ENCODE measurements around the gene VSIG10.
"Not testable (repeated sequence)": the region's sequence is repeated elsewhere in the genome, so short reads cannot be mapped to it uniquely, and the experiment has no call there.

The VSIG10 gene

GRCh38 chr12:118107694-118108093 lies 3.9 kb upstream of the VSIG10 start:
- DNase-seq (ENCODE audit: low read depth in 2 of 2), result no peak

GRCh38 chr12:118107011-118107410 lies 3.2 kb upstream of the VSIG10 start:
- DNase-seq (ENCODE audit: low read depth in 2 of 2), result no peak

- no peak for DNase-seq (ENCODE audit: low read depth in 2 of 2)
Observed at GRCh38 chr12:118103201-118103600, 610 bp downstream of the VSIG10 start.

- DNase-seq (ENCODE audit: low read depth in 2 of 2), result no peak
Observed at GRCh38 chr12:118102609-118103008, 1.2 kb downstream of the VSIG10 start.

- no peak for DNase-seq (ENCODE audit: low read depth in 2 of 2)
Observed at GRCh38 chr12:118102070-118102469, 1.7 kb downstream of the VSIG10 start.

- DNase-seq (ENCODE audit: low read depth in 2 of 2), result no peak
Observed at GRCh38 chr12:118101051-118101450, 2.8 kb downstream of the VSIG10 start.

GRCh38 chr12:118098911-118099671 lies 4.7 kb downstream of the VSIG10 start:
- no peak for DNase-seq (ENCODE audit: low read depth in 2 of 2)

- no peak for DNase-seq (ENCODE audit: low read depth in 2 of 2)
Observed at GRCh38 chr12:118098401-118098800, 5.4 kb downstream of the VSIG10 start.

- no peak for DNase-seq (ENCODE audit: low read depth in 2 of 2)
Observed at GRCh38 chr12:118094039-118094438, 9.8 kb downstream of the VSIG10 start.

- no peak for DNase-seq (ENCODE audit: low read depth in 2 of 2)
Observed at GRCh38 chr12:118089782-118090181, 14.0 kb downstream of the VSIG10 start.

- no peak for DNase-seq (ENCODE audit: low read depth in 2 of 2)
Observed at GRCh38 chr12:118082161-118082560, 21.6 kb downstream of the VSIG10 start.

- not testable (repeated sequence) for DNase-seq (ENCODE audit: low read depth in 2 of 2)
Observed at GRCh38 chr12:118081521-118081920, 22.3 kb downstream of the VSIG10 start.

GRCh38 chr12:118073768-118074167 lies 30.0 kb downstream of the VSIG10 start:
- no peak for DNase-seq (ENCODE audit: low read depth in 2 of 2)

GRCh38 chr12:118070650-118071049 lies 33.2 kb downstream of the VSIG10 start:
- no peak for DNase-seq (ENCODE audit: low read depth in 2 of 2)

GRCh38 chr12:118068445-118068844 lies 35.4 kb downstream of the VSIG10 start:
- no peak for DNase-seq (ENCODE audit: low read depth in 2 of 2)

- DNase-seq (ENCODE audit: low read depth in 2 of 2), result no peak
Observed at GRCh38 chr12:118065380-118065779, 38.4 kb downstream of the VSIG10 start.

GRCh38 chr12:118064608-118065007 lies 39.2 kb downstream of the VSIG10 start:
- DNase-seq (ENCODE audit: low read depth in 2 of 2), result no peak

GRCh38 chr12:118063576-118064391 lies 40.0 kb downstream of the VSIG10 start:
- no peak for DNase-seq (ENCODE audit: low read depth in 2 of 2)

- peak in 1 of 2 donors; percentile 6 for DNase-seq (ENCODE audit: low read depth in 2 of 2)
Observed at GRCh38 chr12:118061873-118062843, 41.7 kb downstream of the VSIG10 start.

- DNase-seq (ENCODE audit: low read depth in 2 of 2), result peak; percentile 45 to 70
Observed at GRCh38 chr12:118061011-118061872, 42.6 kb downstream of the VSIG10 start, which contains the start of gene WSB2. Gene WSB2, minus strand, starts transcription at chr12:118061179. Its CDS starts 131 bp downstream, at chr12:118061048.
